GM19395 (cell line): Measurements from ENCODE around the gene OR6P1.

Experiments
- ATAC-seq: cut with Tn5 transposase; IDR thresholded peaks from one replicate; pipeline ENCODE4 v1.9.1; 2021; ENCODE audit warnings: mild to moderate bottlenecking, moderate library complexity; ENCODE audit not compliant: unreplicated experiment

Gene OR6P1

DNA sequence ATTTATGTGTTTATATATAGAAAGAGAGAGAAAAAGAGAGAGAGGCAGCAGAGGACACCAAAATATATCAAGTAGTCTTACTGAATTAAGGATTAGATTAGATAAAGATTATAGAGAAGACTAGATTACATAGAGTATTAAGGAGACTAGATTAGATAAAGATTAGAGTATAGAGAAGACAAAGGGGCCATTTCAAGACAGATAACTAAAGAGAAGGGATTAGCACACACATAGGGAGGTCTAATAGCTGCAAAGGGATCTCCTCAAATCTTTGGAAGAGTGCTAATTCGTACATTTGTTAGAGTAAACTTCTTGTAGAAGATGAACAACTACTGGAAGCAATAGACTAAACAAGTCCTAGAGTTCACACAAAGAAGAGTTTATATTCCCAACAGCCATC is 50.4 kb downstream of the OR6P1 start:
- no peak for ATAC-seq

DNA sequence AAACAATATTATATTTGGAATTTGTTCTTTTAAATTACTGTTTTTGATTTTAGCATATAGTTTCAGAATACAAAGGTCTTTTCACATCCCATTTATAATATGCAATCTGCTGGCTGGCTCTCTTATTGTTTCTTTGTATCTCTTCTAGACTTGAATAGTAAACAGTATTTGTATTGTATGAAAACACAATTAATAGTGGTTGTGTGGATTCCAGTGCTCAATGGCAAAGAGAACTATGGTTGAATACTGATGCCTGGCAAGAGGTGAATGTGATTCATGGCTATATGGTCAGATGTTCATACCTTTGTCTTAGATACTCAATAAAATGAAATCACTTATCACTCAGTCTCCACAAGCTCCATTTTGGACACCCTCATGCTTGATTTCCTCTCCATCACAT is 53.4 kb downstream of the OR6P1 start:
- no peak for ATAC-seq
